Parathyroid adenoma (tissue), 2 donors: ENCODE measurements around the gene GALNT18.

ENCODE experiments used
- H2AFZ ChIP-seq: fragments of 300-600 bp; sonication (generic); one replicate; pipeline ENCODE4 v1.7.0; 2017; ENCODE audit warnings: antibody characterized with exemption, mild to moderate bottlenecking
- H3K27ac ChIP-seq: fragments of 300-600 bp; sonication (generic); one replicate; pipeline ENCODE4 v1.7.0; 2017
- H3K27me3 ChIP-seq: fragments of 300-600 bp; sonication (generic); one replicate; pipeline ENCODE4 v1.7.0; 2017; ENCODE audit warnings: low read length; ENCODE audit not compliant: control insufficient read depth, insufficient read depth
- H3K36me3 ChIP-seq: fragments of 300-600 bp; sonication (generic); one replicate; pipeline ENCODE4 v1.7.0; 2017; ENCODE audit warnings: low read length; ENCODE audit not compliant: control insufficient read depth, insufficient read depth
- H3K4me1 ChIP-seq: fragments of 300-600 bp; sonication (generic); one replicate; pipeline ENCODE4 v1.7.0; 2017; ENCODE audit warnings: control low read depth
- H3K4me2 ChIP-seq: fragments of 300-600 bp; sonication (generic); one replicate; pipeline ENCODE4 v1.7.0; 2017; ENCODE audit warnings: low read length
- H3K4me3 ChIP-seq: fragments of 300-600 bp; sonication (generic); one replicate; pipeline ENCODE4 v1.7.0; 2017; ENCODE audit warnings: low read depth, low read length
- H3K79me2 ChIP-seq: fragments of 300-600 bp; sonication (generic); one replicate; pipeline ENCODE4 v1.7.0; 2017; ENCODE audit warnings: control low read depth
- H3K9ac ChIP-seq: fragments of 300-600 bp; sonication (generic); one replicate; pipeline ENCODE4 v1.7.0; 2017; ENCODE audit warnings: mild to moderate bottlenecking
- H3K9me3 ChIP-seq: fragments of 300-600 bp; sonication (generic); one replicate; pipeline ENCODE4 v1.7.0; 2017; ENCODE audit warnings: low read length; ENCODE audit not compliant: control insufficient read depth
- CTCF ChIP-seq: fragments of 300-600 bp; sonication (generic); IDR thresholded peaks from one replicate; pipeline ENCODE4 v1.7.0; 2017; ENCODE audit warnings: antibody characterized with exemption, mild to moderate bottlenecking
- donor health status: primary hyperparathyroidism.

The GALNT18 gene

GRCh38 chr11:11629368-11629767 lies 7.6 kb upstream of the GALNT18 start:
- H2AFZ ChIP-seq, result no peak overlapping the region
- no peaks in the 10 kb centered on the region for H3K27me3 ChIP-seq
- H3K27ac ChIP-seq, result no peak overlapping the region
- H3K4me3 ChIP-seq, result no peak overlapping the region
- no peak overlapping the region for H3K9ac ChIP-seq
- H3K79me2 ChIP-seq, result no peaks in the 10 kb centered on the region
- H3K4me2 ChIP-seq, result no peak overlapping the region
- no peaks in the 10 kb centered on the region for H3K9me3 ChIP-seq
- no peaks in the 10 kb centered on the region for H3K4me1 ChIP-seq
- no peak for TF ChIP-seq CTCF
- no peaks in the 10 kb centered on the region for H3K36me3 ChIP-seq

- H3K27me3 ChIP-seq, result no peaks in the 10 kb centered on the region
- H3K4me1 ChIP-seq, result no peaks in the 10 kb centered on the region
- H3K9me3 ChIP-seq, result no peaks in the 10 kb centered on the region
- no peak overlapping the region for H3K4me2 ChIP-seq
- no peak overlapping the region for H3K27ac ChIP-seq
- H3K9ac ChIP-seq, result no peak overlapping the region
- no peaks in the 10 kb centered on the region for H3K36me3 ChIP-seq
- H3K79me2 ChIP-seq, result no peaks in the 10 kb centered on the region
- H3K4me3 ChIP-seq, result no peak overlapping the region
- TF ChIP-seq CTCF, result no peak
- no peak overlapping the region for H2AFZ ChIP-seq
Measured at GRCh38 chr11:11628651-11629050, 6.8 kb upstream of the GALNT18 start.

- H3K27ac ChIP-seq, result no peak overlapping the region
- TF ChIP-seq CTCF, result no peak
- no peaks in the 10 kb centered on the region for H3K79me2 ChIP-seq
- H3K27me3 ChIP-seq, result no peaks in the 10 kb centered on the region
- no peak overlapping the region for H3K9ac ChIP-seq
- no peak overlapping the region for H2AFZ ChIP-seq
- no peak overlapping the region for H3K4me3 ChIP-seq
- no peaks in the 10 kb centered on the region for H3K36me3 ChIP-seq
- no peak overlapping the region for H3K4me2 ChIP-seq
- H3K4me1 ChIP-seq, result no peaks in the 10 kb centered on the region
- H3K9me3 ChIP-seq, result no peaks in the 10 kb centered on the region
Measured at GRCh38 chr11:11626128-11626527, 4.3 kb upstream of the GALNT18 start.

GRCh38 chr11:11624926-11625325 lies 3.1 kb upstream of the GALNT18 start:
- H3K27me3 ChIP-seq, result no peaks in the 10 kb centered on the region
- H3K36me3 ChIP-seq, result no peaks in the 10 kb centered on the region
- no peaks in the 10 kb centered on the region for H3K9me3 ChIP-seq
- H3K27ac ChIP-seq, result no peak overlapping the region
- no peak overlapping the region for H2AFZ ChIP-seq
- no peak overlapping the region for H3K4me2 ChIP-seq
- H3K4me3 ChIP-seq, result no peak overlapping the region
- TF ChIP-seq CTCF, result no peak
- H3K4me1 ChIP-seq, result no peaks in the 10 kb centered on the region
- no peaks in the 10 kb centered on the region for H3K79me2 ChIP-seq
- H3K9ac ChIP-seq, result no peak overlapping the region

- Histone ChIP-seq H3K4me3 (no peak overlapping the region), H3K27ac (no peak overlapping the region), H3K9ac (no peak overlapping the region), H3K36me3 (no peaks in the 10 kb centered on the region), H3K79me2 (no peaks in the 10 kb centered on the region), H3K4me1 (no peaks in the 10 kb centered on the region), H3K27me3 (no peaks in the 10 kb centered on the region), H2AFZ (no peak overlapping the region), H3K4me2 (no peak overlapping the region), H3K9me3 (no peaks in the 10 kb centered on the region)
- no peak for TF ChIP-seq CTCF
Measured at GRCh38 chr11:11624204-11624603, 2.4 kb upstream of the GALNT18 start.
